HCT116 (cell line): ENCODE data around the gene POMGNT2. TPM values are rescaled to one million over a fixed set of nuclear protein-coding genes. Genes with fewer than 3 reads are reported as not detected.

Experiments
- ATAC-seq: fragments of 200-7000 bp; cut with Tn5 transposase; 2 replicates; pipeline ENCODE4 v1.9.1; 2020; ENCODE audit warnings: mild to moderate bottlenecking, moderate library complexity
- BruUV-seq: library from RNA; stranded (reverse); fragments of 400-500 nt; replicated peaks from 2 replicates; lab custom pipeline; 2021; lab: Mats Ljungman, UMichigan
- CTCF ChIA-PET: fragments of 300-600 bp; sonication (Branson Sonifier 250); formaldehyde crosslinking; loops from one replicate; lab custom pipeline; 2021; ENCODE audit warnings: antibody characterized with exemption; lab: Charles Lee
- POLR2A ChIA-PET: fragments of 300-600, 350-600 bp; sonication (Branson Sonifier 250); formaldehyde crosslinking; loops from one replicate; lab custom pipeline; 2021; ENCODE audit warnings: antibody characterized with exemption; lab: Charles Lee
- RAD21 ChIA-PET, 2 experiments: fragments of 300-600 bp; sonication (Branson Sonifier 250); formaldehyde crosslinking; loops; one replicate each; lab custom pipeline; 2023; ENCODE audit warnings: low total read pairs in 2 of 2; ENCODE audit not compliant: uncharacterized antibody in 2 of 2, unreplicated experiment in 2 of 2, low non-redundant PET in 1 of 2; lab: Charles Lee
- DNase-seq: peaks from one replicate; pipeline ENCODE4 v3.0.0-alpha.2; 2010; ENCODE audit warnings: low read depth, low spot score
- H2AFZ ChIP-seq: fragments of 200-600 bp; shearing (Covaris generic), sonication (generic); 2 replicates; pipeline ENCODE4 v1.6.1; 2017; ENCODE audit warnings: low read depth, mixed run types, mixed read lengths, antibody characterized with exemption, low read length; ENCODE audit not compliant: poor library complexity, severe bottlenecking
- H3K27ac ChIP-seq: 2 replicates; pipeline ENCODE4 v1.5.1; 2012; ENCODE audit warnings: low read depth, low read length
- H3K27me3 ChIP-seq: fragments of 200-600 bp; sonication (generic); 2 replicates; pipeline ENCODE4 v1.6.1; 2016; ENCODE audit warnings: mixed run types, low read length, mixed read lengths; ENCODE audit not compliant: insufficient read depth
- H3K36me3 ChIP-seq, 2 experiments: fragments of 200-500 bp in 1 of 2; fragments of 200-600 bp in 1 of 2; sonication (Bioruptor generic) in 1 of 2; sonication (generic) in 1 of 2; 2 replicates each; pipeline versions ENCODE4 v1.5.1 to v1.6.1; 2014 to 2016; ENCODE audit warnings: low read length in 2 of 2, inconsistent platforms in 1 of 2, mixed read lengths in 1 of 2, mixed run types in 1 of 2; ENCODE audit not compliant: insufficient read depth in 2 of 2, control insufficient read depth in 1 of 2
- H3K4me1 ChIP-seq, 2 experiments: fragments of 200-600 bp in 1 of 2; sonication (generic) in 1 of 2; 2 replicates each; pipeline versions ENCODE4 v1.5.1 to v1.6.1; 2012 to 2017; ENCODE audit warnings: low read length in 2 of 2, inconsistent platforms in 1 of 2, mild to moderate bottlenecking in 1 of 2, mixed read lengths in 1 of 2, mixed run types in 1 of 2, moderate library complexity in 1 of 2; ENCODE audit not compliant: insufficient read depth in 2 of 2, control insufficient read depth in 1 of 2
- H3K4me2 ChIP-seq: fragments of 200-600 bp; sonication (generic); 2 replicates; pipeline ENCODE4 v1.6.1; 2017; ENCODE audit warnings: mixed run types, low read length, mixed read lengths
- H3K4me3 ChIP-seq, 2 experiments: fragments of 200-600 bp in 1 of 2; sonication (generic) in 1 of 2; replicated peaks in 1 of 2; 2 replicates each; pipeline ENCODE4 v1.5.1; 2011 to 2016; ENCODE audit warnings: low read length in 2 of 2, control low read depth in 1 of 2, low read depth in 1 of 2, mild to moderate bottlenecking in 1 of 2, mixed read lengths in 1 of 2, mixed run types in 1 of 2
- H3K79me2 ChIP-seq: fragments of 200-600 bp; sonication (generic); 2 replicates; pipeline ENCODE4 v1.6.1; 2017; ENCODE audit warnings: mild to moderate bottlenecking, mixed run types, low read length, moderate library complexity, mixed read lengths; ENCODE audit not compliant: insufficient read depth
- H3K9ac ChIP-seq: fragments of 200-600 bp; sonication (generic); 2 replicates; pipeline ENCODE4 v1.6.1; 2016; ENCODE audit warnings: low read length, mixed read lengths
- H3K9me2 ChIP-seq: fragments of 200-600 bp; sonication (generic), shearing (Covaris generic); 2 replicates; pipeline ENCODE4 v1.6.1; 2017; ENCODE audit warnings: mixed run types, mild to moderate bottlenecking, moderate library complexity; ENCODE audit not compliant: insufficient read depth
- H3K9me3 ChIP-seq, 2 experiments: fragments of 200-500 bp in 1 of 2; fragments of 200-600 bp in 1 of 2; sonication (Bioruptor generic) in 1 of 2; sonication (generic) in 1 of 2; 2 replicates each; pipeline ENCODE4 v1.6.1; 2014 to 2017; ENCODE audit warnings: low read length in 2 of 2, mixed read lengths in 2 of 2, inconsistent platforms in 1 of 2, low read depth in 1 of 2, mild to moderate bottlenecking in 1 of 2, mixed run types in 1 of 2, moderate library complexity in 1 of 2; ENCODE audit not compliant: control insufficient read depth in 1 of 2, insufficient read depth in 1 of 2
- H4K20me1 ChIP-seq: fragments of 200-600 bp; sonication (generic), shearing (Covaris generic); 2 replicates; pipeline ENCODE4 v1.6.1; 2017; ENCODE audit warnings: mixed run types, mild to moderate bottlenecking, moderate library complexity; ENCODE audit not compliant: insufficient read depth
- CEBPB ChIP-seq: IDR thresholded peaks from 2 replicates; pipeline ENCODE4 v1.6.1; 2012; ENCODE audit warnings: low read depth
- CTCF ChIP-seq, 3 experiments: fragments of 200-600 bp in 1 of 3; sonication (generic) in 1 of 3; IDR thresholded peaks in 2 of 3; conservative IDR thresholded peaks in 1 of 3; 2 replicates each; pipeline ENCODE4 v1.5.1; 2012 to 2017; ENCODE audit warnings: low read depth in 2 of 3, low read length in 2 of 3, antibody characterized with exemption in 1 of 3, borderline replicate concordance in 1 of 3, control low read depth in 1 of 3, mild to moderate bottlenecking in 1 of 3, mixed read lengths in 1 of 3, mixed run types in 1 of 3, moderate library complexity in 1 of 3; ENCODE audit not compliant: insufficient read depth in 1 of 3
- EZH2 ChIP-seq: fragments of 200-600 bp; sonication (generic); IDR thresholded peaks from 2 replicates; pipeline ENCODE4 v1.6.1; 2017; ENCODE audit warnings: antibody characterized with exemption, mixed run types
- EZH2phosphoT487 ChIP-seq: fragments of 200-600 bp; IDR thresholded peaks from 2 replicates; pipeline ENCODE4 v1.6.1; 2018; ENCODE audit warnings: antibody characterized with exemption, borderline replicate concordance
- JUND ChIP-seq: IDR thresholded peaks from 2 replicates; pipeline ENCODE4 v1.6.1; 2012
- POLR2A ChIP-seq: IDR thresholded peaks from 2 replicates; pipeline ENCODE4 v1.7.0; 2011; ENCODE audit warnings: borderline replicate concordance; ENCODE audit not compliant: insufficient read depth, insufficient read length; ENCODE audit errors: extremely low read depth
- POLR2AphosphoS5 ChIP-seq: IDR thresholded peaks from 2 replicates; pipeline ENCODE4 v1.6.1; 2011; ENCODE audit warnings: mild to moderate bottlenecking, low read depth, low read length, moderate library complexity
- RAD21 ChIP-seq: IDR thresholded peaks from 2 replicates; pipeline ENCODE4 v1.6.1; 2012; ENCODE audit warnings: low read depth, mild to moderate bottlenecking
- SP1 ChIP-seq: IDR thresholded peaks from 2 replicates; pipeline ENCODE4 v1.6.1; 2012; ENCODE audit warnings: low read depth
- SRF ChIP-seq: IDR thresholded peaks from 2 replicates; pipeline ENCODE4 v1.6.1; 2012; ENCODE audit warnings: low read depth
- TCF7L2 ChIP-seq: IDR thresholded peaks from 2 replicates; pipeline ENCODE4 v1.7.0; 2011; ENCODE audit warnings: borderline replicate concordance, inconsistent platforms; ENCODE audit not compliant: insufficient read depth, insufficient read length; ENCODE audit errors: extremely low read depth
- YY1 ChIP-seq: IDR thresholded peaks from 2 replicates; pipeline ENCODE4 v1.6.1; 2011; ENCODE audit warnings: low read length, low read depth, moderate library complexity, mild to moderate bottlenecking; ENCODE audit not compliant: insufficient replicate concordance; ENCODE audit errors: extremely low read depth
- ZBTB33 ChIP-seq: IDR thresholded peaks from 2 replicates; pipeline ENCODE4 v1.6.1; 2011; ENCODE audit warnings: mild to moderate bottlenecking, low read length, moderate library complexity; ENCODE audit not compliant: insufficient replicate concordance; ENCODE audit errors: extremely low read depth
- ZFX ChIP-seq: fragments of 450-650 bp; IDR thresholded peaks from 2 replicates; pipeline ENCODE4 v1.6.1; 2017
- intact Hi-C: fragments of 100-400 bp; cut with micrococcal nuclease; formaldehyde crosslinking; loops from 2 replicates; pipeline ENCODE4 v1.10.0; 2022
- total RNA-seq: library from RNA; stranded (reverse); gene quantifications from one replicate; pipeline ENCODE4 v1.2.1, GENCODE V29; 2021; ENCODE audit not compliant: unreplicated experiment

The POMGNT2 gene
- total RNA-seq, 1 experiment from 2014 or later = 21.6 TPM

- no peak for TF ChIP-seq ZFX
- no peak for TF ChIP-seq SP1
- no peak for TF ChIP-seq POLR2A
- no peak for TF ChIP-seq TCF7L2
- TF ChIP-seq JUND = no peak
- TF ChIP-seq, all 23 proteins: peak for 0
Measured at GRCh38 chr3:43091481-43091880, 14.4 kb downstream of the POMGNT2 start (continued).

GRCh38 chr3:43090238-43090637, 15.6 kb downstream of the POMGNT2 start:
- Histone ChIP-seq H3K4me1 (no peaks in the 10 kb centered on the region), H3K36me3 (no peaks in the 10 kb centered on the region), H3K9me3 (no peaks in the 10 kb centered on the region), H3K27me3 (no peaks in the 10 kb centered on the region), H3K4me3 (no peak overlapping the region), H3K9me2 (no peaks in the 10 kb centered on the region), H2AFZ (no peak overlapping the region), H3K9ac (no peak overlapping the region), H3K4me2 (no peak overlapping the region), H3K79me2 (peaks cover 47% of the 10 kb centered on the region), H3K27ac (no peak overlapping the region), H4K20me1 (no peaks in the 10 kb centered on the region)
- ChIA-PET POLR2A (no interaction called here), RAD21 (no interaction called here), CTCF (interaction anchor here (1.0 to 4.8 kb wide), 4 partner anchors 19 to 129 kb away, joined by 3 to 27 read pairs (median 4); no protein-coding TSS in a partner anchor)
- intact Hi-C loops = no loop called here
- no peak for DNase-seq
- TF ChIP-seq EZH2phosphoT487 (no peak), ZBTB33 (no peak), YY1 (no peak), CEBPB (no peak), RAD21 (no peak), POLR2A (no peak), CTCF (IDR thresholded peaks at IDR 0.05 in 2 of 3, conservative IDR thresholded peaks at IDR 0.05 in 1 of 3; ENCODE audit: borderline replicate concordance in 1 of 3, insufficient read depth in 1 of 3, low read depth in 2 of 3, low read length in 2 of 3) (no peak), EZH2 (no peak), SP1 (no peak), POLR2AphosphoS5 (no peak), SRF (no peak)
- BruUV-seq = no TSS peak
- no peak for ATAC-seq
